ENCODE results near the gene OR2B2. TPM values are rescaled to one million over a fixed set of nuclear protein-coding genes. Genes with fewer than 3 reads are reported as not detected.
A peak's percentile ranks its signal among the peaks of the same experiment; 100 is the strongest.

OR2B2 gene
- polyA plus RNA-seq, 2 of the 4 experiments (the other 2 are of a cell fraction) = not detected

DNA sequence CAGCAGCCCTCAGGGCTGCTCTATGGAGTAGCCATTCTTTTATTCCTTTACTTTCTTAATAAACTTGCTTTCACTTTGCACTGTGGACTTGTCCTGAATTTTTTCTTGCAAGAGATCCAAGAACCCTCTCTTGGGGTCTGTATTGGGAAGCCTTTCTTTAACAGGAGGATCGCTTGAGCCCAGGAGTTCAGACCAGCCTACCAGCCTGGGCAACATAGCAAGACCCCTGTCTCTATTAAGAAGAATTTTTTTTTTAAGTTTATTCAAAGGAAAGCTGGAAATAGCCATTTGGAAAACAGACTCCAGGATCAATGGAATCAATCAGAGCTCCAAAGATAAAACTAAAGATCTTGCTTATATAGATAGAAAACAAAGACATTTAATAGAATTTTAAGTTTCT lies 29.1 kb downstream of the OR2B2 start:
- no peak overlapping the region for H3K4me2 ChIP-seq
- TF ChIP-seq, protein P1, sequence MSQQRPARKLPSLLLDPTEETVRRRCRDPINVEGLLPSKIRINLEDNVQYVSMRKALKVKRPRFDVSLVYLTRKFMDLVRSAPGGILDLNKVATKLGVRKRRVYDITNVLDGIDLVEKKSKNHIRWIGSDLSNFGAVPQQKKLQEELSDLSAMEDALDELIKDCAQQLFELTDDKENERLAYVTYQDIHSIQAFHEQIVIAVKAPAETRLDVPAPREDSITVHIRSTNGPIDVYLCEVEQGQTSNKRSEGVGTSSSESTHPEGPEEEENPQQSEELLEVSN (IDR thresholded peaks at IDR 0.05; ENCODE audit: borderline replicate concordance, low read depth) = no peak
- no peak for FAIRE-seq
- WGBS (ENCODE audit: missing lambda C conversion rate) = 82% methylated on average over 1 of the region's 1 CpG
- no peaks in the 10 kb centered on the region for H3K4me1 ChIP-seq
- H3K27ac ChIP-seq = peak overlapping the region in 1 of 2 experiments; percentile 39; a peak in 2 of 6 replicates
- ATAC-seq = no peak
- H3K9me3 ChIP-seq = no peaks in the 10 kb centered on the region
- H3K4me3 ChIP-seq = no peak overlapping the region
- no peak for DNase-seq (ENCODE audit: low read depth in 1 of 2, low spot score in 1 of 2)
- ChIA-PET CTCF (interaction anchor here (0.9 kb wide), 1 partner anchor 13 kb away, joined by 4 read pairs; no protein-coding TSS in a partner anchor), POLR2A (interaction anchor here (1.5 kb wide), 1 partner anchor 10 kb away, joined by 4 read pairs; a partner anchor contains a TSS)

DNA sequence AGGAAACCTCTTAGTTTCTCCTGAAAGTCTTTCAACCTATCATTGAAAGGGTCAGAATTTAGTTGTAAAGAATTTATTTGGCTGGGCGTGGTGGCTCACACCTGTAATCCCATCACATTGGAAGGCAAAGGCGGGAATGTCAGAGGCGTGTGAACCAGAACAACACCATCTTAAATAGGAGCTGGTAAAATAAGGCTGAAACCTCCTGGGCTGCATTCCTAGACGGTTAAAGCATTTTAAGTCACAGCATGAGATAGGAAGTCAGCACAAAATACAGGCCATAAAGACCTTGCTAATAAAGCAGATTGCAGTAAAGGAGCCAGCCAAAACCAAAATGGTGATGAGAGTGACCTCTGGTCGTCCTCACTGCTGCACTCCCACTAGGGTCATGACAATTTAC lies 29.6 kb downstream of the OR2B2 start:
- ATAC-seq = no peak
- ChIA-PET CTCF (interaction anchor here (0.9 kb wide), 2 partner anchors 10 to 14 kb away, joined by 3 to 4 read pairs; a partner anchor contains a TSS), POLR2A (no interaction called here)
- no peak overlapping the region for H3K4me3 ChIP-seq
- 77% methylated on average over 5 of the region's 5 CpGs for WGBS (ENCODE audit: missing lambda C conversion rate)
- TF ChIP-seq PHF8 (IDR thresholded peaks at IDR 0.05; ENCODE audit: borderline replicate concordance, low read depth) = no peak
- no peak for TF ChIP-seq SMC3 (IDR thresholded peaks at IDR 0.05)
- no peak for TF ChIP-seq EHMT2 (IDR thresholded peaks at IDR 0.05; ENCODE audit: low read depth)
- TF ChIP-seq ESRRA (IDR thresholded peaks at IDR 0.05; ENCODE audit: borderline replicate concordance, low read length) = no peak
- TF ChIP-seq CBX2 (IDR thresholded peaks at IDR 0.05; ENCODE audit: borderline replicate concordance, low read depth) = no peak
- TF ChIP-seq FOSL2 (IDR thresholded peaks at IDR 0.05) = no peak
- TF ChIP-seq FOSL2 (CRISPR knock-in tag; IDR thresholded peaks at IDR 0.05) = no peak
- TF ChIP-seq, protein P2, sequence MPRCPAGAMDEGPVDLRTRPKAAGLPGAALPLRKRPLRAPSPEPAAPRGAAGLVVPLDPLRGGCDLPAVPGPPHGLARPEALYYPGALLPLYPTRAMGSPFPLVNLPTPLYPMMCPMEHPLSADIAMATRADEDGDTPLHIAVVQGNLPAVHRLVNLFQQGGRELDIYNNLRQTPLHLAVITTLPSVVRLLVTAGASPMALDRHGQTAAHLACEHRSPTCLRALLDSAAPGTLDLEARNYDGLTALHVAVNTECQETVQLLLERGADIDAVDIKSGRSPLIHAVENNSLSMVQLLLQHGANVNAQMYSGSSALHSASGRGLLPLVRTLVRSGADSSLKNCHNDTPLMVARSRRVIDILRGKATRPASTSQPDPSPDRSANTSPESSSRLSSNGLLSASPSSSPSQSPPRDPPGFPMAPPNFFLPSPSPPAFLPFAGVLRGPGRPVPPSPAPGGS (IDR thresholded peaks at IDR 0.05) = no peak
- TF ChIP-seq JUN (IDR thresholded peaks at IDR 0.05) = no peak
- TF ChIP-seq, protein P3, sequence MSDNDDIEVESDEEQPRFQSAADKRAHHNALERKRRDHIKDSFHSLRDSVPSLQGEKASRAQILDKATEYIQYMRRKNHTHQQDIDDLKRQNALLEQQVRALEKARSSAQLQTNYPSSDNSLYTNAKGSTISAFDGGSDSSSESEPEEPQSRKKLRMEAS (IDR thresholded peaks at IDR 0.05) = no peak
- peak overlapping the region in 1 of 2 experiments; percentile 39; a peak in 2 of 6 replicates for H3K27ac ChIP-seq
- H3K9me3 ChIP-seq = no peaks in the 10 kb centered on the region
- no peak overlapping the region for H3K4me2 ChIP-seq
- H3K4me1 ChIP-seq = no peaks in the 10 kb centered on the region
- FAIRE-seq = no peak
- DNase-seq (ENCODE audit: low read depth in 1 of 2, low spot score in 1 of 2) = no peak

DNA sequence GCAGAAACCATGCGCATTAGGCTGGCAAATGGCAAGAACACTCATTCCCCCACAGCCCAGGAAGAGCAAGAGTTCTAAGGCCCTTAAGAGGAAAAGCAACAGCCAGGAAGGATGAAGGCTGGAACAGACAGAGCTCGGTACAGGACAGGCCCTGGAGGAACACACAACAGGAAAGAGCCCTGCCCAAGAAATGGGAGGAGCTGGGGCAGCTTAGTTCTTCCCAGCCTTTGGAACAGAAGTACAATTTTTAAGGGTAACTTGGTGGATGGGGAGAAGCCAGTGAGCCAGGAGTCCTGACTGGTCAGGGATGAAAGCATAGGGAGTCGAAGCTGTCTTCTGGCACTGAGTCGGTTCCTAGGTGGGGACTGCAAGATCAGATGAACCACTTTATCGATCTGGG lies 32.4 kb downstream of the OR2B2 start:
- WGBS (ENCODE audit: missing lambda C conversion rate) = 84% methylated on average over 3 of the region's 5 CpGs
- POLR2A ChIA-PET = no interaction called here
- FAIRE-seq = no peak
- CTCF ChIA-PET = no interaction called here
- Histone ChIP-seq H3K4me2 (no peak overlapping the region), H3K4me1 (no peaks in the 10 kb centered on the region), H3K9me3 (no peaks in the 10 kb centered on the region), H3K27ac (no peak overlapping the region), H3K4me3 (no peak overlapping the region)
- no peak for DNase-seq (ENCODE audit: low read depth in 1 of 2, low spot score in 1 of 2)
- peak; percentile 30 to 37; a peak in 1 of 6 replicates for ATAC-seq
- TF ChIP-seq POLR2AphosphoS2 (conservative IDR thresholded peaks at IDR 0.05; ENCODE audit: low read length) (no peak), RNF2 (IDR thresholded peaks at IDR 0.05; ENCODE audit: borderline replicate concordance, low read depth) (no peak), RFX5 (IDR thresholded peaks at IDR 0.05) (no peak), RCOR1 (IDR thresholded peaks at IDR 0.05; ENCODE audit: low read depth, low read length) (no peak)
- TF ChIP-seq, protein P4, sequence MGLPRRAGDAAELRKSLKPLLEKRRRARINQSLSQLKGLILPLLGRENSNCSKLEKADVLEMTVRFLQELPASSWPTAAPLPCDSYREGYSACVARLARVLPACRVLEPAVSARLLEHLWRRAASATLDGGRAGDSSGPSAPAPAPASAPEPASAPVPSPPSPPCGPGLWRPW (IDR thresholded peaks at IDR 0.05) = no peak
- TF ChIP-seq, protein P5, sequence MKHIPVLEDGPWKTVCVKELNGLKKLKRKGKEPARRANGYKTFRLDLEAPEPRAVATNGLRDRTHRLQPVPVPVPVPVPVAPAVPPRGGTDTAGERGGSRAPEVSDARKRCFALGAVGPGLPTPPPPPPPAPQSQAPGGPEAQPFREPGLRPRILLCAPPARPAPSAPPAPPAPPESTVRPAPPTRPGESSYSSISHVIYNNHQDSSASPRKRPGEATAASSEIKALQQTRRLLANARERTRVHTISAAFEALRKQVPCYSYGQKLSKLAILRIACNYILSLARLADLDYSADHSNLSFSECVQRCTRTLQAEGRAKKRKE (CRISPR knock-in tag; IDR thresholded peaks at IDR 0.05; ENCODE audit: low read depth) = no peak
